ENCODE measurements around the gene ADCY2.

Gene ADCY2

DNA sequence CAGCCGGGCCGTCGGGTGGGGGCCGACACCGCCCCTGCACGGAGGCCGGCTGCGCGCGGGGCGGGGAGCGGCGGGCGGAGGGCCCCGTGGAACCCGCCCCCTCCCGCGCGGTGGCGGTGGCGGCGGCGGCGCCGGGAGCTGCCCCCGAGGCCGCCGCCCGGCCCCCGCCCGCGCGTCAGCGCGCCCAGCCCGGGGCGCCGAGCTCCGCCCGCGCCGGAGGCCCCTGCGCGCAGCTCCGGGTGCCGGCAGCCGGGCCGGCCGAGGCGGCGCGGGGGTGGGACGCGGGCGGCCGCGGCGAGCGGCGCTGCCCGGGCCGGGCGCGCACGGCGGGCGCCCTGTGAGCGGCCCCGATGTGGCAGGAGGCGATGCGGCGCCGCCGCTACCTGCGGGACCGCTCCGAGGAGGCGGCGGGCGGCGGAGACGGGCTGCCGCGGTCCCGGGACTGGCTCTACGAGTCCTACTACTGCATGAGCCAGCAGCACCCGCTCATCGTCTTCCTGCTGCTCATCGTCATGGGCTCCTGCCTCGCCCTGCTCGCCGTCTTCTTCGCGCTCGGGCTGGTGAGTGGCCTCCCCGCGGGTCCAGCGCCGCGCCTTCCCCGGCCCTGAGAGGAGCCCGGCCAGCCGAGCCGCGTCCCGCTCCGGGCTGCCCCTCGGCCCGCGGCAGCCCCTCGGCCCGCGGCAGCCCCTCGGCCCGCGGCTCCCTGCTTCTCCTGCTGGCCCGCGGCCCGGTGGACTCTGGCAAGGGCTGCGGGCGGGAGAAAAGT is at the start of gene ADCY2:
Gene ADCY2, plus strand, starts transcription at position 192 of the 766 bp plus-strand sequence. Its CDS starts 159 bp downstream, at position 351.
- peak; percentile 8 for DNase-seq

DNA sequence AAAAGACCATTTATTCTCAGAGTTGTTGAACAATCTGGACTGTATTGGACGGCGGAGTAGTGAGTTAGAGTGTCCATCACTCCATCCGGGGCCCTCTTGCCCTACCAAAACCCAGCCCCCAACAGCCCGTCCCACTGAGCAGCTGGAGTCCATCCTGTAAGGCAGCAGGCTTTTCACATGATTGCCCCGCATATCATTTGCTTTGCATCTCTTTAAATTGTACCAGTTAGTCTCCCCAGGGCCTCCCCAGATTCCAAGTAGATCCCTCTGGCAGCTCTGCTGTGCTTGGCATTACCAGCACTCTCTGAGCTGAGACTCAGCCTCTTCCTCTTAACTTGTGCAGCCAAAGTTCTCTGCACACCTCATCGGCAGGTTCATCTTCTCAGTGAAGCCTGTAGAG is 48.6 kb upstream of the ADCY2 start:
- DNase-seq, result no peak

DNA sequence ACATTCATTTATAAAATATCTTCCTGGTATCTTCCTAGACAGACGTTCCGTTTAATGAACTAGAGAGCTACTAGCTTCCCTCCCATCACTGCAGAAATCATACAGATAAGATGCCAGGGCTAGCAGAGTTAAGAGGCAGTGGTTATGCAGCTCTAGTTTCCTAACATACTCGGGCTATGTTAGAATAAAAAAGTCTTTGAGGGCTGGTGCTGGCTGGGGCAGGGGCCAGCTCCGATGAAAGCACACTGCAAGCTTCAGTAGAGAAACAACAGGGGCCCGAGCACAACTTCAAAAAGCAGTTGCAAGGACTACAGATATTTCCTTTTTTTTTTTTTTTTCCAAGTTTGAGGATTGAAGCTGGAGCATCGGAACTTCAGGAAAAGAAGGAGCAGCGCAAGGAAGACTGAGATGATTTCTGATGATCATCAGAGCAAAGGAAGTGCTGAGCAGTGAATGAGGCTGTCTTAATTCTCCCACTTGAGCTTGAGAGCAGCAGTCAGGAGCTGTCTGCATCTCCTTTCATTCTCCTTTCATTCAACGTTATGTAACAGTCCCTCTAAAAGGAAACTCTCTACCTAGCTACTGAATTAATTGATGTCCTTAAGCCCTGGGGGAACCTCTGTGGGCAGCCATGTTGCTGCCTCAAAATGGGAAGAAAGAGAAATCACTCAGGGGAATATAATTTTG is 47.6 kb upstream of the ADCY2 start:
- DNase-seq, result no peak

DNA sequence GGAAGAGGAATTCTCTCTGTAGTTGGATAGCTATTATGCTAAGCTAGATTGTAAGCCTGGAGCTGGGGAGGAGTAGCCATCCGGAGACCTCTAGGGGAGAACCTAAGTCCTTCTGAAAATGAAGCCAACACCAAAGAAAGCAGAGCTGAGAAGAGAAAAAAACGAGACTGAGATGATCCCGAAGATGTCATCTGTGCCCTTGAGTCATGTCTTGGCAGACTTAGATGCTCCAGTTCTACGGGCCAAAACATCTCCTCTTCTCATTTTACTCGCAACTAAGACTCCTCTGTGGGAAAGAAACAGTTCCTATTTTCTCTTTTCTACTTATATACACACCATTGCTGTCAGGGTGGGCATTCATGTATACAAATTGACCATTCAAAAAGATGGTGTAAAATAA is 34.3 kb upstream of the ADCY2 start:
- DNase-seq, result no peak

DNA sequence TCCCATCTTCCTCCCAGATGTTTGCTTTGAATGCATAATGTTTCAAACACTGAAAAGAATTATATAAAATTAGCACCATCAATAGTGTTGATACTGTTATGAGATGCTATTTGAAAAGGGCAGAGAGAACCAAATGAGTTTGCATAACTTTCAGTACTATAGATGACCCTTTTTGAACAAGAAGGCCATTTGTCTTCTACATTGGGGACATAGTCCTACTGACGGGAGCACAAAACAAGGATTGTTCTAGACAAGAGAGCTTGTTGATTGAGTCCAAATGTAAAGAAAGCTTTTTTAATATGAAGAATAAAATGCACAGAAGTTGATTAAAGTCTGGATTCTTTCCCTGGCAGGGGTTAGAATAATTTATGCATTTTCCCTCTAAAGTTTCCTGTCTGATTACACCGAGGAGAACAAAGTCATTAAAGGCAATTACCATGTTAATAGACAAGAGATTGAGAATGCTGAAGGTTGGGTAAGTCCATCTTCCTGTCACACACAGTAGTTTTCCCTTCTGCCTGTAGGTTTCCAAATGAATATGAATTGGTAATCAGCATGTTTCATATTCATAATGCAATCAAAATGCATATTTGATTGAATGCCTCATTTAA is 32.8 kb upstream of the ADCY2 start:
- no peak for DNase-seq

DNA sequence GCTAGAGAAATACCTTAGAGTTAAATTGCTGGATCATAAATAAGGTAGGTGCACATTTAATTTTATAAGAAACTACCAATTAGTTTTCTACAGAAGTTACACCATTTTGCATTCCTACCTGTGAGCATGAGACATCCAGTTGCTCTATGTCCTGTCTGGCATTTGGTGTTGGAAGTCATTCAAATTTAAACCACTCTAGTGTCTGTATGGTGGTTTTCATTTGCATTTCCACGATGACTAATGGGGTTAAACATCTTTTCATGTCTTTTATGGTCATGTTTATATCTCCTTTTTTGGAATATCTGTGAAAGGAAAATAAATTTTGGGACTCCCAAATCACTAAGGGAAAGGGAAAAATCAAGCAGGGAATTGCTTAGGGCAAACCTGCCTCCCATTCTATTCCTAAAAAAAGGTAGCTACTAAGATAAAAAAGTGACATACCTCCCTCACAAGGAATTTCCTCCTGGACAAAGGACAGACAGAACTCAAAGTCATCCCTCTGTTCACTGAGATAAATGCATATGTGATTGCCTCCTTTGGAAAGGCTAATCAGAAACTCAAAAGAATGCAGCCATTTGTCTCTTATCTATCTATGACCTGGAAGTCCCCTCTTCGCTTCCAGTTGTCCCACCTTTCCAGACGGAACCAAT is 31.6 kb upstream of the ADCY2 start:
- DNase-seq, result peak; percentile 22

DNA sequence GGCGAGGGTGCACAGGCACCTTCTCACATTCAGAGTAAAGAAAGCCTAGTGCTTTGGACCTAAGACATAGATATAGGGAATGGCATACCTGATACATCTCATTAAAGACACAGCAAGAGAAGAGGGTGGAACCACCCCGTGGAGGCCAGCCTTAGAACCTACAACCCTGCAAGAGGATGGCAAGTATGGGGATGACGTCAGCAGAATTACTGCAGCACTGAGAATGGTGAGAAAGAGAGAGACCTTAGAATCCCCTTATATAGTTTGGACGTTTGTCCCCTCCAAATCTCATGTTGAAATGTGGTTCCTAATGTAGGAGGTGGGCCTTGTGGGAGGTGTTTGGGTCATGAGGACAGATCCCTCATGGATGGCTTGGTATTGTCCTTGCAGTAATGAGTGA is 28.2 kb upstream of the ADCY2 start:
- no peak for DNase-seq

DNA sequence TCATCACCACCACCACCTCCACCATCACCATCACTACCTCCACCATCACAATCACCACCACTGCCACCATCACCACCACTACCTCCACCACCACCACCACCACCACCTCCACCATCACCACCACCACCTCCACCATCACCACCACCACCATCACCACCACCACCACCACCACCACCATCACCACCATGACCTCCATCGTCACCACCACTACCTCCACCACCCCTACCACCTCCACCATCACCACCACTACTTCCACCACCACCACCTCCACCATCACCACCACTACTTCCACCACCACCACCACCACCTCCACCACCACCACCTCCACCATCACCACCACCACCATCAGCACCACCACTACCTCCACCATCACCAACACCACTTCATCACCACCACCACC is 23.5 kb upstream of the ADCY2 start:
- no peak for DNase-seq

DNA sequence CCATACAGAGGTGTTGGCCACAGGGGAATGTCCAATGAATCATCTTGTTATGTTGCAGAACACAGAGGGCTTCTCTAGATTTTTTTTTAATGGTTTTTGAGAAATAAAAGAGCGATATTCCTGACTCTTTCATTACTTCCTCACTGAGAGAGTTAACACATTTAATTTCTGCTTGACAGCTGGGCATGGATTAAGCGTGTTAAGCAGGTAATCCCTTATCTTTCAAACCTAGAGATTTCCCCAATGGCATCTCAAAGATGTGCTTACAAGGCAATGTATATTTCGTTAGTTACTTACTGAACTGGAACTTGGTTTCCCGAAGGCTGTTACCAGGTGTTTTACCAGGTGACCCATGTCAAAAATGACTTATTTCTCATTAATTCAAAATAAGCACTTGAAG is 21.8 kb upstream of the ADCY2 start:
- no peak for DNase-seq

DNA sequence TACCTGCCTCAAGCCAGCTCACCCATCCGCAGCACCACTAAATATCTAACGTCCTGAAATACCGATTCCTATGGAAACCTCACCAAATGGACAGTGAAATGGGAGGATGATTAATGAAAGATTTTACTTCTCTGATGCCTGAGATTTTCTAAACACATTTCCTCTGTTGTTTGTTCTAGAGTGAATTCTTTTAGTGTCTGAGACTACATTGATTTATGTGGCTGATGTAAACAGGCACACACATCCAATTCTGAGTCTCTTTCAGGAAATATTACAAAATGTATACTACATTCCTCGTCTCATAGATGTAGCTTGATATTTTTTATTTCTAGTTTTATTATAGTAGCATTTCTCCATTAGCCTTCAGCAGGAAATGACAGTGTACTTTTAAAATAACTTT is 20.5 kb upstream of the ADCY2 start:
- no peak for DNase-seq

DNA sequence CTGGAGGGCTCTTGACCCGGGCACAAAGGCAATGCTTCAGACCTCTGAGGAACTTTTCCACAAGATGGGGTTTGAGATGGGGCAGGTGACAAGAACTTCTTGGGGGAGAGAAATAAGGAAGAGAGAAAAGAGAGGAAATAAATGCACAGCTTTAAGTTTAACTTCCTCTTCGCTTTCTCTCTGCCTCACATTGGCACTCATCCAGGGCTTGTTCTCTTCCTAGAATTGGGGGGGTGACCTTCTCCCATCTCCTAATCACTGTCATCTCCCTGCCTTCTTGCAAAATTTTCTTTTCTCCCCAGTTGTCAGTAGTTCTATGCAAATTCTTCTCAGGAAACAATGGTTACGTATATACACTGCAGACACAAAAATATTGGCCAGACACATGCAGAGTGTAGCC is 19.1 kb upstream of the ADCY2 start:
- DNase-seq, result no peak

DNA sequence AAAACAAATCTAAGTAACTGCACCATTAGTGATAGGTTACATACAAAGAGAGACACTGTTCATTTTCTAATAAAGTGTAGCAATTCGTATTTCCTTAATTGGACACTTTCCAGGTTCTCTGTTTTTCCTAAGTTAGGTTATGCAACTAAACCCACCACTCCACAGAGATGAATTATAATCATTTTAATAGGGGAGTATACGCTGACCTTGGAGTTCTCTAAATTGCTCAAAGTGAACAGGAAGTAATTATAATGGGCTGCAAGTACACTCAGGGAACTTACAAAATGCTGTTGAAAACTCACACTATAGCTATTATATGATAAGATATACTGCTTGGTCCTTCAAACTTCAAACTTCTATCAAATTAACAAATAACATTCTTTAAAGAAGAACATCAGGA is 18.2 kb upstream of the ADCY2 start:
- DNase-seq, result no peak

DNA sequence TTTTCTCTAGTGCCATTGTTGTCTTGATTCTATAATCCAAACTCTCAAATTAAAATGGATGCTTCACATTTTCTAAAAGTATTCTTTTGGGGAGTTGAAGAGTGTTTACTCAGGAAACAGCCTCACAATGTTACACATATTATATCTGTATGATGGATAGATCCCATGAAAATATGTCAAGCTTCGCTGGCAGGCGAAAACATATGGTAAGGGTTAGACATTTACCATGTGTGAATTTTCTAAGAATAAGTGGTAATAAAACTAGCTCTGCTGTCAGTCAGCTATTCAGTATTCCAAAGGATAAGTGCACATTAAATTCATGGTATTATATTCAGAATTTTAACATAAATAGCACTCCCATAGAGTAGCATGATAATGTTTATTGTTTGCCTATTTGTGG is 13.3 kb upstream of the ADCY2 start:
- no peak for DNase-seq

DNA sequence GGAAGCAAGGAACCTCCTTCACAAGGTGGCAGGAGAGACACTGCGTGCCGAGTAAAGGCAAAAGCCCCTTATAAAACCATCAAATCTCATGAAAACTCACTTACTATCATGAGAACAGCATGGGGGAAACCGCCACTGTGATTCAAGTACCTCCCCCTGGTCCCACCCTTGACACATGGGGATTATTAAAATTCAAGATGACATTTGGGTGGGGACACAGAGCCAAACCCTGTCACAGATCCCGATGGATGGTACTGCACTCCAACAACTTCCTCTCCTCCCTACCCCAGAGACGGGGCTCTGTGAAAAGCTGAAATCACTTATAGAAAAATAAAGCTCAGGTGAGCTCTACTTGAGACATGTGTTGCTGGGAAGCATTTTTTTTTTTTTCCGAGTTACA is 10.3 kb upstream of the ADCY2 start:
- no peak for DNase-seq

DNA sequence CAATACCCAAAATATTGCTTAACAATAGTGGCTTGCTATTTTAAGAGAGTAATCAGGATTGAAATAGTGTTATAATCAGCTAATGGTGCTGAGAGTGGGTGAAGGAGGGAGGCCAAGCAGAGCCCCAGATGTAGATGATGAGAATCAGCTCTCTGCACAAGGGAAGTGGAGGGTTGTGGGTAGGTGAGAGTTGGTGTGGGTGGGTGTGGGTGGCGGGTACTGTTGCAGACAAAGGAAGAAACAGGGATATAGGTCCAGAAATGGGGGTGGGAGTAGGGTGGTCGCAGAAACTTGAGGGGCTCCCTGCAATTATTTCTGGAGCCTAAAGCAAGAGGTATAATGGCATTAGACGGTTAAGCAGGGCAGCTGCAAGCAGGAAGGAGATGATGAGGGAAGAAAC is 7.4 kb upstream of the ADCY2 start:
- no peak for DNase-seq

DNA sequence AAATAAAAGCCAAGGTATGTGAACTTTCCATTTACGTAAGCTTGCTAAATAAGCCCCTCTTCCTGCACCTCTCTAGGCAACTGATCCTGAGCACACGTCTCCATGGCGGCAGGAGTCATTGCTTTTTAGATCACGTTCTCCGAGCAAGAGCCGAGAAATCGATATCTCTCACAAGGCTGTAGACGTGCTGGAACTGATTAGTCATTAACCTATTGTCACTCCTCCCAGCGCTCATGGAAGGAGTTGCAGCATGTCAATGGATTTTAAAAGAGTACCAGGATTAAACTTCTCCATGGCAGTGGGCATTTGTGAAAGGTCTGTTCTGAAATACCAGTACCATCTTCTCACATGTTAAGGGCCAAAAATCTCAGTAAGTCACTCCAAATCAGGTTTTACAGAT is 4.7 kb upstream of the ADCY2 start:
- no peak for DNase-seq

DNA sequence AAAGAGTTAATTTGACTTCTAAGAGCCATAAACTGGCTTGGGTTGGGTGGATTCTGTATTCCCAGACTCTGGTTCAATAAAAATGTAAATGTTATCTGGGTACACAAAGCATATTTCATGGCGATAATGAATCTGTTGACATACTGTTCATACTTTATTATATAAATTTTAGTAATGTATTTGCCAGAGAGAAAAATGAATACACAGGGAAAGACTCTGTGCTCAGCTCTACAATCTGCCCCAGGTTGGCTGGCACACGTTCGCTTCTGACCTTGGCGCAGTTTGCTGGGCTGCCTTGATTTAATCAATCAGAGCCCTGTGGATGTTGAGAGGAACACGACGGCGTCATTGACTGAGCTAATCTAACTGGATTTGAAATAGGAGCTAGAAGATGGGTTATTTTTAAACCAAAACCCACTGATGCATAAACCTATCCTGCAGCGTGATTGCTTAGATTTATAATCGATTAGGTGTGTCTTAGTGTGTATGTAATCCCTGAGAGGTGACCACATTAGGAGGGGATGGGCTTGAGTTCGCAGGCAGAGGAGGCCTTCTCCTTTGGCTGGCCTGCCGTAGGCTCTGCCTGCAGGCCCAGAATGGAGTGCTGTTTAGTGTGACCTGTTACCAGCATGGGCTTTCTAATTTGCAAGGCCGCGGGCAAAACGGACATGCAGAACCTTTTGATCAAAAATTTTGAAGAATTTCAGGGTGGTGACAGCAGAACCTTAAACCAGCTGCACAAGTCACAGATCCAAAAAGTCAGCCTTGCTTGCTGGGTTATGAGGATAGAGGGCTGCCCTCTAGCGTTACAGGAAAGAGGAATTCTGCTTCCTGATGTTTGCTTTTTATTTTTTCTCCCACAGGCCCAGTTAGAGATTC is 3.9 kb upstream of the ADCY2 start:
- peak; percentile 35 for DNase-seq

DNA sequence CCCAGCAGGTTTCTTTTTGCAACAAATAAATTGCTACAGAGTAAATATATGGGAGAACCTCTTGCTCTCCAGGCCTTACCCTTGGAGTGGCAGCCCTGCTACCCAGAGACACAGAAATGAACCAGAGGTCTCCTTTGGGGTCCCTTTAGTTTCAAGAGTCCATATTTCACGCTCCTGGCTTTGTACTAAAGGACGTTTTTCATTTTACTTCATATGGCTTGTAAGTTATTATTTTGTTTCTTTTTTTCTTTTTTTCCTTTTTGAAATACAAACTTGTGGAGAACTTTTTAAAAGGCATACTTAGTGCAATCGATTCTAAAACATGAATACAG is 3.3 kb upstream of the ADCY2 start:
- no peak for DNase-seq

DNA sequence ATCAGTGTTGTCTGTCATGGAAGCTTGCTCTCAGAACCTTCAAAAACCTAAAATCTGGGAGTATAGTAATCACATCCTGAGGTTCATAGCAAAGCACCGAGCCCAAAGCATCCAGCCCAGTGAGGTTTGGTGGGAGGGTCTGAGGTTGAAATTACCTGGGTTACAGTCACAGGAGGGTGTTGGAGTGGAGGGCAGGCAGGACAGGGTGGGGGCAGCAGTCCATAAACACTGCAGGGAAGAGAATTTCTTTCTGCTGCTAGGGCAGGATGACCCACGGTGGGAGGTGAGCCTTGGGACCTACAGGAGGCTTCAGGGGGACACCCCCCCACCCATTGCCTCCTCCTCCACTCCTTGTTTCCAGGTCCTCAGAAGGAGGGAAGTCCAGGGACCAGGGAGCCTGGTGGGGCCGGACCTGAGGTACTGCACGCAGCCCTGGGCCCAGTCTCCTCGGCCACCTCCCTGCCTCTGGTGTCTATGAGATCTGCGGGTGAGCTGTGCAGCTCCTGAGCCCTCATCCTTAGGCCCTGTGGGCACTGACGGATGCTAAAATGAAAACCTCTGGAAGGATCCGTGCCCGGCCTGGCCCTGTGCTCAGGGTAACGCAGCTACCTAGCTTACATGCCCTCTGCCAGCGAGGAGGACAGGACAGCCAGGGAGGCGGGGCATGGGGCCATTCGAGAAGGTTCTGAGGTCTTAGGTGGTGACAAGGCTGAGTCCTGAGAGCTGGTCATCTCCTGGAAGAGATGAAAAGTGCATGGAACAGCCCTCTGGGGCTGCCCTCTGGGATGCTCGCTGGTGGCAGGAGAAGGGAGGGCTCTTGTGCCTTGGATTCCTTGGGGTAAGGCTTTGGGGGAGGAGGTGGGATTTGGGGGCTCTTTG is 1.8 kb upstream of the ADCY2 start:
- no peak for DNase-seq

DNA sequence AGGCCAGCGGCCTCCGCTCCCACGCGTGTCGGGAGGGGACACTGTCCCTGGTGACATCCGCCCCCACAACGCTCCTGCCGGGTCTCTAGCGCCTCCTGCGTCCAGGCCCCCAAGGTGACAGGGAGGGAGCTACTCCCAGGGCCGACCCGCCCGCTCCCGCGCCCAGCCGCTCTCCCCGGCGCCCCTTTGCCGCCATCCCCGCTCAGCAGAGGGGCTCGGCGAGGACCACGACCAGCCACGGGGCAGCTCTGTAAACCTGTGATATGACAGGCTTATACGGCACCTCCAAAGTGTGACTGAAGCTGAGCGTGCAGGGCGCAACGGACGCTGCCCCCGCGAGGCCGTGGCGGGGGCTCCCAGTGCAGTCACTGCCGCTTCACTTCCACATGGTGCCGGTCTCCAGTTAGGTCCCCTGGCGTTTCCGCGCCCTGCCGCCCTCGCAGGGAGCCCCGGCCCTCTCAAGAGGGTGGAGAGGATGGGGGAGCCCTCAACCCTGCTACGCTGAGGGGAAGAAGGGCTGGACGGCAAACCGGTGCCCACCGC is 978 bp upstream of the ADCY2 start:
- DNase-seq, result no peak

DNA sequence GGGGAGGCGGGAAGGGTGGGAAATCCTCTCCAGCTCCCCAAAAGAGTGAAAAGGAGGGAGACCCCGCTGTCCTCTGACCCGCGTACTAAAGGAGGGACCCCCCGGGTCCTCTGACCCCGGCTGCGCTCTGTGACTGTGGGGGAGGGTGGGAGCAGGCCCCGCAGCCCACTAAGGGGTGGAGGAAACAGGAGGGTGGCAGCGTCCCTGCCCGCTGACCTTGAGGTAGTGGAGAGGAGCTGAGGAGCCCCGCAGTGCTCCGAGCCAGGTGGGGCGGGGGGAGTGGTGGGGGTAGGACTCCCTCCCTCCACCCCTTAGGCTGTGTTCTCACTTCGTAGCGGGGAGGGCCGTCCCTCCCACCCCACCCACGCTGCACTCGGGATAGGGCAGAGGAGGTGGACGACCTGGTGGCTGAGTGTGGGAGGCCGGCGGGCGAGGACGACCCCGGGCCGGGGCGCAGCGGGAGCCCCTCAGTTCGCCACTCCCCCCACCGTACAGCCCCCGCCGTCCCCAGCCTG is 449 bp upstream of the ADCY2 start:
- DNase-seq, result no peak
